ENCODE results near the gene H2BK1. TPM values are rescaled to one million over a fixed set of nuclear protein-coding genes. Genes with fewer than 3 reads are reported as not detected.
A peak's percentile ranks its signal among the peaks of the same experiment; 100 is the strongest.

The H2BK1 gene
- polyA plus RNA-seq, 6 donors from 2014 or later, result not detected

DNA sequence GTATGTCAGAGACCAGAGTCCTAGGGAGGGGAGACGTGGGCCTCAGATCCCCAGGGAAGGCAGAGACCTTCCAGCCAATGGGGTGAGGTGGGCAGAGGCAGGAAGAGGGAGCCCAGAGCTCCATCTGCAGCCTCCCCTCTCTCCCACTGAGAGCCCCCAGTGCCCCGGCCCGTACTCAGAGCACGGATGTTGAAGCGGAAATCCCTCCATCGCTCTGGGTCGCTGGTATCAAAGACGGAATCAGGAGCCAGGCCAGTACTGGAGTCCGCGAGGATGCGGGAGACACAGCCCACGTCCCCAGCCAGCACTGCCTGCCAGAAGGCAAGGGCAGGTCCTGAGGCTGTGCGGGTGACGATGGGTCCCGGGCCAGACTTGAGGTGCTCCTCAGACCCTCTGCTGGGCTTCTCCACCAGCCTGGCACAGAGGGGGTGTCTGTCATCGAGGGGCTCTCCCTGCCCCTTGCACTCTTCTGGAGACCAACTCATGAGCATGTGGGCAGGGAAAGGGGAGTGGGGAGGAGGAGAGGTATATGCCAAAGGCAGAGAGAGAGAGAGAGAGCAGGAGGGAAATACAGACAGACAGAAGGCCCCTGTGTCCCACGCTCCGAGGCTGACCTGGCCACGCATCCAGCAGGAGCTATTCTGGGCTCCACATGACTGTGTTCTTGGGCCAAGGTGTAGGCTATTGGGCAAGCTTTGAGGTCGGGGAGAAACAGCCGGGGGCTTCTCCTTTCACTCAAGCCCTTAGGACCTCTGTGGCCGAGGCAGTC lies 23.5 kb downstream of the H2BK1 start, which contains the start of gene ASB10:
Gene ASB10 (minus strand): TSS at position 611 of the 769 bp plus-strand sequence. CDS start 120 bp downstream, at position 491.
- Mint-ChIP-seq H3K27me3 (peaks cover 32 to 56% (median 55%) of the 10 kb centered on the region in 3 donors), H3K4me1 (peaks cover 0 to 7% (median 6%) of the 10 kb centered on the region in 3 donors)
- no peak for ATAC-seq (ENCODE audit: low read depth in 2 of 2)

DNA sequence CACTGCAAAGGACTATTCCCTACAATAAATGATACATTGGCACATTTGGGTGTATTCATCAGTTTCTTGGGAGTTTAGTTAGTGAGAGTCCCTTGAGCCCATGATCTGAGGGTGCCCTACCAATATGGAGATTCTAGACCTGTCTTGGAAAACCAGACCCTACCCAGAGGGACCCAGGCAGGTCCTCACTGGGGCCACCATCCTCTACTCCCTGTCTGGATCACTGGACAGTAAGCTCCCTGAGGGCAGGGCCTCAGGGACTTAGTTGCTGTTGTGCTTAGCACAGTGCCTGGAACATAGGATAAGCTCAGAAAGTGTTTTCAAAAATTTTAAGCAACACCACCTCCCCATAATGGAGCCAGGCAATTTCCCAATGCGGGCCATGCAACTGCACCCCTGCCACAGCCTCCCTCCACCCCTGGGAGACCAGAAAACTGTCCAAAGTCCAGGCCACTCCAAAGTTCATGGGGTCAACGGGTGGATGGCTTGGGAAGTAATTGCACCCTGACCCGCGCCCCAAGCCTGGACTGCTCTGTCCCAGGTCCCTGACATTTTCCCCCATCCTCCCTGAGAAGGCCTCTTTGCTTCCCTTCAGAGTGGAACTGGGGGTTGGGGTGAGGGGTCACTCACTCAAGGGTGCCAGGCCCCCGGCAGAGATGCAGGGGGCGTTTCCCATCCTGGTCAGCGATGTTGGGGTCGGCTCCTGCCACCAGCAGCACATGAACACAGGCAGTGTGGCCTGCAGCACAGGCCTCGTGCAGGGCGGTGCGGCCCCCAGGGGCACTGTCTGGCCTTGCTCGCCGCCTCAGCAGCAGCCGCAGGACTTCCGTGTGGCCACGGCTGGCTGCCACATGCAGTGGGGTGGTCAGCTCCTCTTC lies 24.3 kb downstream of the H2BK1 start:
- no peak for ATAC-seq (ENCODE audit: low read depth in 2 of 2)
- peak overlapping the region in 1 of 8 donors; percentile 33 for H3K4me3 Mint-ChIP-seq
- no peaks in the 10 kb centered on the region for H3K36me3 Mint-ChIP-seq
- H3K27me3 Mint-ChIP-seq, result peaks cover 32 to 54% (median 51%) of the 10 kb centered on the region in 3 donors
- H3K9me3 Mint-ChIP-seq, result peaks cover 0 to 1% (median 0%) of the 10 kb centered on the region in 7 donors
- DNase-seq, result no peak
- no peak overlapping the region for H3K27ac Mint-ChIP-seq
- H3K4me1 Mint-ChIP-seq, result peaks cover 0 to 7% (median 6%) of the 10 kb centered on the region in 3 donors

More for the DNA sequence above, 23.5 kb downstream of the H2BK1 start, which contains the start of gene ASB10:
- H3K4me3 Mint-ChIP-seq, result peak within 1 kb of the TSS in 2 of 8 donors; percentile 33 to 41
- H3K27ac Mint-ChIP-seq, result peak within 1 kb of the TSS in 1 of 6 donors; percentile 56
- H3K9me3 Mint-ChIP-seq, result peaks cover 0 to 1% (median 0%) of the 10 kb centered on the region in 7 donors
- H3K36me3 Mint-ChIP-seq, result no peaks in the 10 kb centered on the region
- no peak for DNase-seq

DNA sequence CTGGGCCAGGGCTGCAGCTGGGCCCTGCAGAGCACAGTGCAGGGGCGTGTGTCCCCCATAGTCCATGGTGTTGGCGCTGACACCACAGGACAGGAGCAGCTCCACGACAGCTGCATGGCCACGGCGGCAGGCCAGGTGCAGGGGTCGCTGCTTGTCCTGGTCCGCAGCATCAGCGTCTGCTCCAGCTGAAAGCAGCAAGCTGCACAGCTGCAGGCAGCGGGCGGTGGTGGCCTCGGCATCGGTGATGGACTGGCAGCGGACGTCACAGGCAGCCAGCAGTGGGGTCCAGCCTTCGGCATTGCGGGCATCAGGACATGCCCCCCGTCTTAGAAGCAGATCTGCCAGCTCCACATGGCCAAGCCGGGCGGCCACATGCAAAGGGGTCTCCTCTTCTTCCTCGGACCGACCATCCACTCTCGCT lies 29.3 kb downstream of the H2BK1 start:
- H3K4me1 Mint-ChIP-seq, result peaks cover 0 to 3% (median 0%) of the 10 kb centered on the region in 3 donors
- no peak for DNase-seq

DNA sequence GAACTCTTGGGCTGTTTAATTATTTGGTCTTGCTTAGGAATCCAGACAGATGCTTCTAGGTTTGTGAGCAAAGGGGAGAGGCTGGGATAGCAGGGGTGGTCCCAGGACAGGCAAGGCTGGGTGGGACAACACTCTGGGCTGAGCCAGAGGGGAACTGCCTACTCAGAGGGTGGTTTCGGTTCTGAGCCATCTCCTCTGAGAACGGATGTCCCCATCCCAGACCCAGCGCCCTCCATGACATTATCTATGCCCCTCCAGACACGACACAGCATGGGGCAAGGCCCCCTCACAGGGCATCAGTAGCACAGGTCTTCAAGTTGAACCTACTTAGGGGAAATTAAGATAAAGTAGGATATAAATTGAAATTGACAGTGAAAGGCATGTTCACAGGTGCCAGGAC lies 30.3 kb downstream of the H2BK1 start:
- ATAC-seq (ENCODE audit: low read depth in 2 of 2), result no peak
- H3K27me3 Mint-ChIP-seq, result peaks cover 26 to 65% (median 60%) of the 10 kb centered on the region in 3 donors
- H3K4me1 Mint-ChIP-seq, result peaks cover 0 to 4% (median 3%) of the 10 kb centered on the region in 3 donors
- H3K36me3 Mint-ChIP-seq, result no peaks in the 10 kb centered on the region
- DNase-seq, result no peak
- H3K4me3 Mint-ChIP-seq, result peak overlapping the region in 1 of 8 donors; percentile 23
- H3K27ac Mint-ChIP-seq, result no peak overlapping the region
- peaks cover 0 to 1% (median 0%) of the 10 kb centered on the region in 7 donors for H3K9me3 Mint-ChIP-seq

More for the DNA sequence above, 29.3 kb downstream of the H2BK1 start:
- ATAC-seq (ENCODE audit: low read depth in 2 of 2), result no peak
- peaks cover 0 to 1% (median 0%) of the 10 kb centered on the region in 7 donors for H3K9me3 Mint-ChIP-seq
- no peaks in the 10 kb centered on the region for H3K36me3 Mint-ChIP-seq
- H3K27ac Mint-ChIP-seq, result no peak overlapping the region
- no peak overlapping the region for H3K4me3 Mint-ChIP-seq
- peaks cover 29 to 63% (median 50%) of the 10 kb centered on the region in 3 donors for H3K27me3 Mint-ChIP-seq

DNA sequence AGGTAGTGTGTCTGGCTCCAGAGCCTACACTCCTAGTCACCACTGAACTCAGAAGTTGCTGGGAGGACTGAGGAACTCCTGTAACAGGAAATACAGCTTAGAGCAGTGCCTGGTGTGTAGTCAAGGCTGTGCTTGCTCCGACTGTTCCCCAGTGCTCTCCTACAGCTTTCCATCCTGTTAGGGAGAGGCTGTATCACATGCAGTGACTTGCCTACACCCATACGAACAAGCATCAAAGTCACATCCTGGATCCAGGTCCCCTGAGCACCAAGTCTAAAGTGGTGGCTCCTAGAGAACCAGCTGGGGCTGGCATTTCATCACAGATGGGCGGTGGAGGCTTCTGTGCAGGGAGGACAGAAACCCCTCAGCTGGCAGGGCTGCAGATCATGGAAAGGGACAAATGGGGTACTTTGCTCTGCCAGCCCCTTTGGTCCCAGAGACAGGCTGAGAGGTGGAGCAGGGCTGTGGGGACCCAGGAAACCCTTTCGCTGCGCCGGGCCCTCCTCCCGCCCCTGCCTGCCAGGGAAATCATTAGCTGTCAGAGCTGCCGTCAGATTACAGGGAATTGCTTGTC lies 30.9 kb downstream of the H2BK1 start:
- Mint-ChIP-seq H3K27me3 (peaks cover 28 to 66% (median 60%) of the 10 kb centered on the region in 3 donors), H3K9me3 (peaks cover 0 to 2% (median 0%) of the 10 kb centered on the region in 7 donors), H3K36me3 (no peaks in the 10 kb centered on the region), H3K4me1 (peaks cover 0 to 4% (median 3%) of the 10 kb centered on the region in 3 donors), H3K4me3 (peak overlapping the region in 1 of 8 donors; percentile 82), H3K27ac (no peak overlapping the region)
- DNase-seq, result no peak
- ATAC-seq (ENCODE audit: low read depth in 2 of 2), result no peak

DNA sequence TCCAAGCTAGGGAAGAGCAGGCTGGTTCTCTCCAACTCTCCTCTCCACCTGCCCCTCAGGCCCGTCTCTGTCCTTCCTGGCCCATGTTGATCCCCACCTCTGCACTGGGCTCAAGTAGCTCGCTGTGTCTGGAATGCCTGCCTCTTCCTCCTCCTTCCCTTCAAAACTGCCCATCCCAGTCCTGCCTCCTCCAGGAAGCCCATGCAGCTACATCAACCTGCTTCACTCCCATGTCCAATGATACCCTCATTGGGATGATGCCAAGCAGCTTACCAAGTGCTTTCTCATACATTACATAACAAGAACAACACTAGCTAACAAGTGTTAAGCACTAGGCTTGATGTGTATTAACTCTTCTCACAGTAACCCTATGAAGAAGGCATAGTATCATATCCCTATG lies 31.5 kb downstream of the H2BK1 start:
- ATAC-seq (ENCODE audit: low read depth in 2 of 2) (no peak), DNase-seq (no peak)
- Mint-ChIP-seq H3K27me3 (peaks cover 28 to 69% (median 59%) of the 10 kb centered on the region in 3 donors), H3K36me3 (no peaks in the 10 kb centered on the region), H3K9me3 (peaks cover 0 to 2% (median 0%) of the 10 kb centered on the region in 7 donors), H3K4me1 (peaks cover 0 to 4% (median 3%) of the 10 kb centered on the region in 3 donors), H3K4me3 (no peak overlapping the region), H3K27ac (peak overlapping the region in 1 of 6 donors; percentile 40)

DNA sequence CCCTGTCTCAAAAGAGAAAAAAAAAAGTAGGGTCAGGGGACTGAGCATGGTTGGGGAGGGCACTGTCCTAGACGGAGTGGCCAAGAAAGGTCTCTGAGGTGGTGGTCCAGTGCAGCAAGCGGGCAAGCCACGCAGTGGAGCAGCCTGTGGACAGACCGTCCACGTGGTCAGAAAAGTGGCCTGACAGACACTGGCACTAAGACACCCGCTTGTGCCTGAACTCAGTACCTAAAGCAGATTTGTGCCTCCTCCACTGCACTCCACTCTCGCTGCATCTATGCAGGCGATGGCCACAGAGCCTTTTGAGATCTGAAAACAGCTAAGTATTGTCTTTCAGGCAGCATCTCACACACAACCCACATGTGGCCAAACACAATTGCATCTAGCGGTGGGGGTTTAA lies 32.1 kb downstream of the H2BK1 start:
- peaks cover 0 to 2% (median 0%) of the 10 kb centered on the region in 7 donors for H3K9me3 Mint-ChIP-seq
- H3K27ac Mint-ChIP-seq, result no peak overlapping the region
- peaks cover 28 to 75% (median 65%) of the 10 kb centered on the region in 3 donors for H3K27me3 Mint-ChIP-seq
- ATAC-seq (ENCODE audit: low read depth in 2 of 2), result no peak
- no peak overlapping the region for H3K4me3 Mint-ChIP-seq
- H3K4me1 Mint-ChIP-seq, result peaks cover 0 to 7% (median 6%) of the 10 kb centered on the region in 3 donors
- DNase-seq, result no peak
- no peaks in the 10 kb centered on the region for H3K36me3 Mint-ChIP-seq

DNA sequence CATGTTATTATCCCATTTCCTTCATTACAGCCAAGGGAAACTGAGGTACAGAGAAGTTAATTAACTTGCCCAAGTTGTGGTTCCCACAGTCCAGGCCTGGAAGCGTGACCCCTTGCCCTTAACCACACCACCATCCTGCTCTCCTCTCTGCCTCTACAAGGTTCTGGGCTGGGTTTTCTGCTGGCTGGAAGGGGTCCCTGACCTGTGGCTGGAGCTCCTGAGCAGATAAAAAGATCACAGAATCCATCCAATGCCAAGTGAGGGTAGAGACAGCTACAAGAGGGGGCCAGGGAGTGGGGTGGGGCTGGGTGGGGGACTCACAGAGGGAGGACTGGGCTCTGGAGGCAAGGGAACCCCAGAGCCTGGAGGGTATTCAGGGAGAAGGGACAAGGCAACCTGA lies 33.0 kb downstream of the H2BK1 start:
- ATAC-seq (ENCODE audit: low read depth in 2 of 2) (no peak), DNase-seq (no peak)
- peaks cover 0 to 6% (median 2%) of the 10 kb centered on the region in 7 donors for H3K9me3 Mint-ChIP-seq
- peaks cover 29 to 83% (median 74%) of the 10 kb centered on the region in 3 donors for H3K27me3 Mint-ChIP-seq
- H3K4me3 Mint-ChIP-seq, result no peak overlapping the region
- H3K4me1 Mint-ChIP-seq, result peaks cover 6 to 14% (median 13%) of the 10 kb centered on the region in 3 donors
- H3K27ac Mint-ChIP-seq, result no peak overlapping the region
- H3K36me3 Mint-ChIP-seq, result no peaks in the 10 kb centered on the region

DNA sequence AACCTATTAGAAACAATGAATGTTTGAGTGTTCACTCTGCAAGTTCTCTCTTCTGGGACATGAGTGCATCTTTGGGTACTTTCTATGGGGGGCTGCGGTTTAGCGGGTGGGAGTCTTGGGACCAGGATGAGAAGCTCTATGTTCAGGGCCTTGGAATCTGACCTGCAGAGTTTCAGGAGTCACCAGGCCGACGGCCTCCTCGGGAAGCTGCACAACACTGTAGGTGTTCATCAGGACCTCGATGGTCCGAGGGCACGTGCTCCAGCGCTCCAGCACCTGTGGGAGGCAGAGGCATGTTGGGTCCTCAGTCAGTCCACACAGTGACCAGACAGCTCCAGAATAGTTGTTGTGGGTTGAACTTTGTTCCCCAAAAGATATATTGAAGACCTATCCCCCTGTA lies 33.9 kb downstream of the H2BK1 start:
- DNase-seq, result no peak
- H3K27ac Mint-ChIP-seq, result no peak overlapping the region

DNA sequence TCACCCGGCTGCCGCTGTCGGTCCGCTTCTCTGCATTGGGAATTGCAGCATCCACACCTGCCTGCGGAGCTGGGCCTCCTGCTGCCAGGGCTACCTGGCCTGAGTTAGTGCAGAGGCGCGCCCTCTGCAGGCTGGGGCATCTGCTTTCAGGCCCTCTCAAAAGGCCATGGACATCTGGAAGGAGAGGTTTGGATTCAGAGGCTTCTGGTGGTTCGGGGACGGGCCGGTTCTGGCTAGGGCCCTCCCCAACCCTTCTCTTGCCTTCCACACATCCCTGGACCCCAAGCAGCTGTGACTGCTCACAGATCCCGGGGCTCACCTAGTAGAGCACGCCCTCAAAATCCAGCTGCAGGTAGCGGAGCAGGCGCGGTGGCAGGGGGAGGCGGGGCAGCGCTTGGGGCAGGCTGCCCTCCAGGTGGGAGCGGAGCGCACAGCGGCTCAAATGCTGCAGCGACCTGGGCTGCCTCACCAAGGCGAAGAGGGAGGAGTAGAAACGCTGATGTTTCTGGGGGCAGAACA lies 34.4 kb downstream of the H2BK1 start:
- Mint-ChIP-seq H3K27ac (peak overlapping the region in 1 of 6 donors; percentile 54), H3K4me3 (no peak overlapping the region), H3K9me3 (peaks cover 0 to 9% (median 2%) of the 10 kb centered on the region in 7 donors), H3K27me3 (peaks cover 38 to 86% (median 79%) of the 10 kb centered on the region in 3 donors), H3K4me1 (peaks cover 8 to 15% (median 14%) of the 10 kb centered on the region in 3 donors), H3K36me3 (no peaks in the 10 kb centered on the region)
- no peak for DNase-seq
- no peak for ATAC-seq (ENCODE audit: low read depth in 2 of 2)

More for the DNA sequence above, 33.9 kb downstream of the H2BK1 start:
- H3K9me3 Mint-ChIP-seq, result peaks cover 0 to 9% (median 2%) of the 10 kb centered on the region in 7 donors
- peaks cover 33 to 81% (median 73%) of the 10 kb centered on the region in 3 donors for H3K27me3 Mint-ChIP-seq
- ATAC-seq (ENCODE audit: low read depth in 2 of 2), result no peak
- H3K4me3 Mint-ChIP-seq, result no peak overlapping the region
- H3K36me3 Mint-ChIP-seq, result no peaks in the 10 kb centered on the region
- H3K4me1 Mint-ChIP-seq, result peaks cover 8 to 15% (median 14%) of the 10 kb centered on the region in 3 donors

DNA sequence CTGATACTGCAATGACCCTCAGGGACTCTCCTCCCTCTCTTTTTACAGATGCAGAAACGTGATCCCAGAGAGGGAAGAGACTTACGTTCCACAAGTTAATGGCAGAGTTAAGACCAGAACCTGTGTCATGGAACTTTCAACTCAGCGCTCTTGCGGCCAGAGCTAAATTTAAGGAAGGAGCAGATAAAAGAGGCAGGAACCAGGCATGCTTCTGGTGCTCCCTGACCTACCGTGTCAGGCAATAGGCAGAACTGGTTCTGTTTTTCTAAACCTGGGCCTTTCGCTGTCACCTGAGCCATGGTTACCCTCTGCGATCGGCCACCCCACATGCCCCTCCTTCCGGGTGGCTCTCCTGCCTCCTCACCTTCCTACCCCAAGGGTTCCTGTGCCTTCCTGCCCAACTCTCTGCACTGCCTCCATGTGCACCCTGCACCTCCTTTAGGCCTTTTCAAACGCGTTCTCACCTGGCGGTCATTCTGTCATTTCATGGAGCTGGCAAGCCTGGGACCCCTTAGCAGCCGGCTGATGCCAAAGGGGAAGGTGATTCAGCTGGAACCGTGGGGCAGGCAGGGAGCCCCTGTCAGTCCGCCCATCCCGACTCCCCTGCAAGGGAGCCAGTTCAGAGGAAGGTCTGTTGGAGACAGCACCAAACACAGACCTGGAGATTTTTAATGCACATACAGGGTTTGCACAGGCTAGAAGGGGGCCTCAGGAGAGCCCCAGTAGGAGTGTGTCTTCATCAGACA lies 35.1 kb downstream of the H2BK1 start:
- no peak for DNase-seq
- ATAC-seq (ENCODE audit: low read depth in 2 of 2), result no peak
- Mint-ChIP-seq H3K4me1 (peaks cover 8 to 15% (median 14%) of the 10 kb centered on the region in 3 donors), H3K27ac (no peak overlapping the region), H3K36me3 (no peaks in the 10 kb centered on the region), H3K9me3 (peaks cover 0 to 9% (median 2%) of the 10 kb centered on the region in 7 donors), H3K4me3 (peak overlapping the region in 1 of 8 donors; percentile 52), H3K27me3 (peaks cover 33 to 81% (median 76%) of the 10 kb centered on the region in 3 donors)
